Neural progenitor cell (in vitro differentiated cells): Measurements from ENCODE around the gene ABCB10. TPM values are rescaled to one million over a fixed set of nuclear protein-coding genes. Genes with fewer than 3 reads are reported as not detected.
A peak's percentile ranks its signal among the peaks of the same experiment; 100 is the strongest.

Source experiments
- DNase-seq: peaks from one replicate; pipeline ENCODE4 v3.0.0-alpha.2; 2016; ENCODE audit warnings: low spot score
- H2AFZ ChIP-seq: fragments of 200-600 bp; sonication (generic); replicated peaks from 2 replicates; pipeline ENCODE4 v1.6.1; 2016; ENCODE audit warnings: antibody characterized with exemption
- H3F3A ChIP-seq: fragments of 200-600 bp; sonication (generic); 2 replicates; pipeline ENCODE4 v1.6.1; 2016; ENCODE audit warnings: antibody characterized with exemption, low read depth
- H3K27ac ChIP-seq: fragments of 200-600 bp; sonication (generic); 2 replicates; pipeline ENCODE4 v1.5.1; 2016; ENCODE audit warnings: mild to moderate bottlenecking
- H3K27me3 ChIP-seq: fragments of 200-600 bp; sonication (generic); 2 replicates; pipeline ENCODE4 v1.6.1; 2016; ENCODE audit warnings: mild to moderate bottlenecking, moderate library complexity
- H3K36me3 ChIP-seq: fragments of 200-600 bp; sonication (generic); 2 replicates; pipeline ENCODE4 v1.5.1; 2016
- H3K4me1 ChIP-seq: fragments of 200-600 bp; sonication (generic); 2 replicates; pipeline ENCODE4 v1.6.1; 2016; ENCODE audit warnings: mixed run types
- H3K4me2 ChIP-seq: fragments of 200-600 bp; sonication (generic); 2 replicates; pipeline ENCODE4 v1.6.1; 2016
- H3K4me3 ChIP-seq: fragments of 200-600 bp; sonication (generic); 2 replicates; pipeline ENCODE4 v1.5.1; 2016
- H3K79me2 ChIP-seq: fragments of 200-600 bp; sonication (generic); 2 replicates; pipeline ENCODE4 v1.6.1; 2016; ENCODE audit warnings: low read depth
- H3K9ac ChIP-seq: fragments of 200-600 bp; sonication (generic); 2 replicates; pipeline ENCODE4 v1.6.1; 2016
- H3K9me3 ChIP-seq: fragments of 200-600 bp; sonication (generic); 2 replicates; pipeline ENCODE4 v1.5.1; 2016; ENCODE audit warnings: low read depth
- H4K20me1 ChIP-seq: fragments of 200-600 bp; sonication (generic); 2 replicates; pipeline ENCODE4 v1.6.1; 2016; ENCODE audit warnings: low read depth
- H3K27ac Mint-ChIP-seq: 3 replicates; pipeline ENCODE4 v1.8.0; 2021; ENCODE audit warnings: mixed read lengths
- H3K27me3 Mint-ChIP-seq: 2 replicates; pipeline ENCODE4 v1.8.0; 2022; ENCODE audit warnings: low read depth, mild to moderate bottlenecking, inconsistent platforms, moderate library complexity, mixed read lengths; ENCODE audit not compliant: insufficient read depth
- H3K36me3 Mint-ChIP-seq: 3 replicates; pipeline ENCODE4 v1.8.0; 2021; ENCODE audit warnings: mixed read lengths
- H3K4me1 Mint-ChIP-seq: 3 replicates; pipeline ENCODE4 v1.8.0; 2021; ENCODE audit warnings: mixed read lengths
- H3K4me3 Mint-ChIP-seq: 3 replicates; pipeline ENCODE4 v1.8.0; 2021; ENCODE audit warnings: mild to moderate bottlenecking, moderate library complexity, mixed read lengths
- H3K9me3 Mint-ChIP-seq: 3 replicates; pipeline ENCODE4 v1.8.0; 2020; ENCODE audit warnings: mixed read lengths
- EZH2 ChIP-seq: fragments of 200-600 bp; sonication (generic); IDR thresholded peaks from 2 replicates; pipeline ENCODE4 v1.6.1; 2017; ENCODE audit warnings: antibody characterized with exemption, mild to moderate bottlenecking, moderate library complexity
- EZH2phosphoT487 ChIP-seq: fragments of 200-600 bp; sonication (generic); IDR thresholded peaks from 2 replicates; pipeline ENCODE4 v1.6.1; 2017; ENCODE audit warnings: antibody characterized with exemption
- total RNA-seq: library from RNA; depleted of rRNA; stranded (reverse); fragments of >200 nt; gene quantifications from 2 replicates; pipeline ENCODE4 v1.2.3, GENCODE V29; 2015; ENCODE audit warnings: low replicate concordance
- TF ChIP-seq, protein P1 (sequence below): fragments of 200-600 bp; sonication (generic); IDR thresholded peaks from 2 replicates; pipeline ENCODE4 v1.5.1; 2017; ENCODE audit warnings: antibody characterized with exemption, mild to moderate bottlenecking

The ABCB10 gene
- total RNA-seq, 1 donor from 2014 or later = 11.9 TPM

- Histone ChIP-seq H2AFZ (no peak overlapping the region), H3K4me2 (peak overlapping the region; percentile 78), H3K4me3 (peak overlapping the region; percentile 78), H3K36me3 (no peaks in the 10 kb centered on the region), H3K4me1 (peaks cover 21% of the 10 kb centered on the region), H3K9ac (peak overlapping the region; percentile 31), H3F3A (peaks cover 16% of the 10 kb centered on the region), H3K27ac (no peak overlapping the region), H3K79me2 (peaks cover 39% of the 10 kb centered on the region), H3K27me3 (peaks cover 27% of the 10 kb centered on the region), H4K20me1 (peaks cover 22% of the 10 kb centered on the region), H3K9me3 (no peaks in the 10 kb centered on the region)
- Mint-ChIP-seq H3K9me3 (no peaks in the 10 kb centered on the region), H3K27me3 (peaks cover 7% of the 10 kb centered on the region), H3K4me3 (peak overlapping the region; percentile 92), H3K27ac (no peak overlapping the region), H3K4me1 (peaks cover 32% of the 10 kb centered on the region), H3K36me3 (peaks cover 3% of the 10 kb centered on the region)
- peak; percentile 63 for DNase-seq
- TF ChIP-seq, protein P1, sequence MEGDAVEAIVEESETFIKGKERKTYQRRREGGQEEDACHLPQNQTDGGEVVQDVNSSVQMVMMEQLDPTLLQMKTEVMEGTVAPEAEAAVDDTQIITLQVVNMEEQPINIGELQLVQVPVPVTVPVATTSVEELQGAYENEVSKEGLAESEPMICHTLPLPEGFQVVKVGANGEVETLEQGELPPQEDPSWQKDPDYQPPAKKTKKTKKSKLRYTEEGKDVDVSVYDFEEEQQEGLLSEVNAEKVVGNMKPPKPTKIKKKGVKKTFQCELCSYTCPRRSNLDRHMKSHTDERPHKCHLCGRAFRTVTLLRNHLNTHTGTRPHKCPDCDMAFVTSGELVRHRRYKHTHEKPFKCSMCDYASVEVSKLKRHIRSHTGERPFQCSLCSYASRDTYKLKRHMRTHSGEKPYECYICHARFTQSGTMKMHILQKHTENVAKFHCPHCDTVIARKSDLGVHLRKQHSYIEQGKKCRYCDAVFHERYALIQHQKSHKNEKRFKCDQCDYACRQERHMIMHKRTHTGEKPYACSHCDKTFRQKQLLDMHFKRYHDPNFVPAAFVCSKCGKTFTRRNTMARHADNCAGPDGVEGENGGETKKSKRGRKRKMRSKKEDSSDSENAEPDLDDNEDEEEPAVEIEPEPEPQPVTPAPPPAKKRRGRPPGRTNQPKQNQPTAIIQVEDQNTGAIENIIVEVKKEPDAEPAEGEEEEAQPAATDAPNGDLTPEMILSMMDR = no peak
- TF ChIP-seq EZH2 (no peak), EZH2phosphoT487 (no peak)
Measured at GRCh38 chr1:229557913-229558414, 543 bp downstream of the ABCB10 start.

- H3K27me3 ChIP-seq = peaks cover 25% of the 10 kb centered on the region
- peaks cover 32% of the 10 kb centered on the region for H3K4me1 Mint-ChIP-seq
Measured at GRCh38 chr1:229557200-229557850, 1.2 kb downstream of the ABCB10 start.

DNA sequence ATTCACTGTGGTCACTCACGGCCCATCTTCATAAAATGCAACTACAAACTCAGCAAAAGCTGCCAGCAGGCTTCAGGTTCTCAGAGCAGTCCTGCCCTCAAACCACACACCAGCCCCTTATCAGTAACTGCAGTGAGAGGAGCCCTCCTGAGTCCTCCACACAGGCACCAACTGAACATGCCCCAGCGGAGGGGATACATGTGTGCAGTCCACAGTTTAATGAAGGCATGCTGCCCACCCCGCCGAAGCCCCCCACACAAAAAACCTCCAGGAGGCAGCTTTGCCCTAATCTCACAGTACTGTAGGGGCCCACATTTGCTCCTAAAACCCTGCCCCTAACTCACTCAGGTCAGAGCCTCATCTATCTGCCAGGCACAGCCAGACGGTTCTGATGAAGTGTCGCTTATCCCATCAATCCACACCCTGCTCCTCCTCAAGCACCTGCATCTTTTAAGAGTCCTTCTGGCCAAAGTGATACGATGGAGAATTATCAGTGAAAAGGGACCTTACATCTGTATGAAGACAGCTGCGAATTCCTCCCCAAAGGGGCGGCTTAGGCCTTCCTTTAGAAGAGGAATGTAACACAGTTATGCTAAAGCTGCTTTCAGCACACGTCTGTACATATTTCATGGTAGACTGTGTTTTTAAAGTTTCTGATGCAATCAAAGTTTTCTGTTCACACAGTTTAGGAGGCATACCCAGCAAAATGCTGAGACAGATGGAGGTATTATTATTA lies 3.5 kb downstream of the ABCB10 start:
- TF ChIP-seq, protein P1 = no peak
- TF ChIP-seq EZH2phosphoT487 (no peak), EZH2 (no peak)
- peaks cover 16% of the 10 kb centered on the region for H4K20me1 ChIP-seq
- peaks cover 8% of the 10 kb centered on the region for H3K27me3 ChIP-seq
- no peaks in the 10 kb centered on the region for H3K36me3 ChIP-seq
- Mint-ChIP-seq H3K36me3 (peaks cover 3% of the 10 kb centered on the region), H3K4me1 (peaks cover 25% of the 10 kb centered on the region), H3K4me3 (no peak overlapping the region), H3K27me3 (peaks cover 7% of the 10 kb centered on the region), H3K9me3 (no peaks in the 10 kb centered on the region), H3K27ac (no peak overlapping the region)
- H3K4me2 ChIP-seq = no peak overlapping the region
- no peak overlapping the region for H3K27ac ChIP-seq
- H3K9ac ChIP-seq = no peak overlapping the region
- no peak overlapping the region for H3K4me3 ChIP-seq
- peaks cover 15% of the 10 kb centered on the region for H3K4me1 ChIP-seq
- peaks cover 9% of the 10 kb centered on the region for H3F3A ChIP-seq
- no peak overlapping the region for H2AFZ ChIP-seq
- H3K9me3 ChIP-seq = no peaks in the 10 kb centered on the region
- DNase-seq = no peak
- H3K79me2 ChIP-seq = peaks cover 54% of the 10 kb centered on the region

More at GRCh38 chr1:229557200-229557850, 1.2 kb downstream of the ABCB10 start:
- H3K4me3 Mint-ChIP-seq = peak overlapping the region; percentile 92
- TF ChIP-seq EZH2phosphoT487 (no peak), EZH2 (no peak)
- TF ChIP-seq, protein P1 = no peak
- DNase-seq = no peak
- H3K4me1 ChIP-seq = peaks cover 15% of the 10 kb centered on the region
- peak overlapping the region; percentile 78 for H3K4me2 ChIP-seq
- H3K9me3 ChIP-seq = no peaks in the 10 kb centered on the region
- no peak overlapping the region for H3K27ac ChIP-seq
- peaks cover 3% of the 10 kb centered on the region for H3K36me3 Mint-ChIP-seq
- peak overlapping the region; percentile 3 for H3K27ac Mint-ChIP-seq
- peaks cover 16% of the 10 kb centered on the region for H4K20me1 ChIP-seq
- H2AFZ ChIP-seq = no peak overlapping the region
- no peaks in the 10 kb centered on the region for H3K36me3 ChIP-seq
- no peaks in the 10 kb centered on the region for H3K9me3 Mint-ChIP-seq
- H3K27me3 Mint-ChIP-seq = peaks cover 7% of the 10 kb centered on the region
- peaks cover 10% of the 10 kb centered on the region for H3F3A ChIP-seq
- H3K9ac ChIP-seq = peak overlapping the region; percentile 31
- H3K4me3 ChIP-seq = peak overlapping the region; percentile 78
- peaks cover 41% of the 10 kb centered on the region for H3K79me2 ChIP-seq
